Measurements from ENCODE around the gene MICAL3.

GRCh38 chr22:17782158-17782557 is 242.2 kb downstream of the MICAL3 start:
- no peak for TF ChIP-seq HDGF (IDR thresholded peaks at IDR 0.05; ENCODE audit: borderline replicate concordance)
- no peak for TF ChIP-seq TARDBP (IDR thresholded peaks at IDR 0.05)
- no peak for TF ChIP-seq BHLHE40 (IDR thresholded peaks at IDR 0.05; ENCODE audit: borderline replicate concordance)
- no peak for TF ChIP-seq FOXA1 (IDR thresholded peaks at IDR 0.05)
- no peak for TF ChIP-seq CTBP1 (IDR thresholded peaks at IDR 0.05; ENCODE audit: borderline replicate concordance)
- no peak for TF ChIP-seq PKNOX1 (IDR thresholded peaks at IDR 0.05)
